ENCODE data around the gene RBM42.

The RBM42 gene

GRCh38 chr19:35628565-35629331, at the start of gene RBM42:
Gene RBM42 (plus strand): TSS chr19:35629036. CDS start chr19:35629154, 118 bp downstream.
- H3K4me2 ChIP-seq (ENCODE audit: low read depth, low read length, poor library complexity, severe bottlenecking), result peak within 1 kb of the TSS; percentile 73
- no peaks in the 10 kb centered on the region for H4K20me1 ChIP-seq (ENCODE audit: low read depth, low read length)
- peak within 1 kb of the TSS; percentile 88 for H3K4me3 ChIP-seq (ENCODE audit: insufficient read depth, low read length, poor library complexity, severe bottlenecking)
- TF ChIP-seq CTCF (IDR thresholded peaks at IDR 0.05; ENCODE audit: insufficient read depth, low read length, poor library complexity, severe bottlenecking) (no peak), EZH2phosphoT487 (conservative IDR thresholded peaks at IDR 0.05; ENCODE audit: low read length) (no peak)
- H3F3A ChIP-seq (ENCODE audit: insufficient read depth), result peaks cover 7% of the 10 kb centered on the region; the same call in 1 of the 2 replicates
- peak within 1 kb of the TSS; percentile 91 for H3K9ac ChIP-seq (ENCODE audit: low read length)
- peaks cover 8% of the 10 kb centered on the region; the same call in 1 of the 2 replicates for H3K79me2 ChIP-seq (ENCODE audit: insufficient read depth, low read length)
- peak within 1 kb of the TSS; percentile 40; the same call in 1 of the 2 replicates for H3K27ac ChIP-seq (ENCODE audit: low read depth, low read length)
- no peaks in the 10 kb centered on the region for H3K9me3 ChIP-seq (ENCODE audit: insufficient read depth, low read length)
- H2AFZ ChIP-seq (ENCODE audit: low read depth, low read length, severe bottlenecking), result peak within 1 kb of the TSS; percentile 87
- H3K36me3 ChIP-seq (ENCODE audit: low read length), result no peaks in the 10 kb centered on the region
- H3K9me2 ChIP-seq (replicated peaks; ENCODE audit: insufficient read depth, low read length), result no peaks in the 10 kb centered on the region
- no peaks in the 10 kb centered on the region for H3K27me3 ChIP-seq (ENCODE audit: low read length)

GRCh38 chr19:35582760-35583159, 46.1 kb upstream of the RBM42 start:
- Histone ChIP-seq H3K4me2 (ENCODE audit: low read depth, low read length, poor library complexity, severe bottlenecking) (no peak overlapping the region), H3K27me3 (ENCODE audit: low read length) (no peaks in the 10 kb centered on the region)

GRCh38 chr19:35585848-35586247, 43.0 kb upstream of the RBM42 start, which contains the start of gene PMIS2:
Gene PMIS2 (plus strand): TSS chr19:35586173. CDS start chr19:35586260, 87 bp downstream.
- Histone ChIP-seq H3K9me2 (replicated peaks; ENCODE audit: insufficient read depth, low read length) (no peaks in the 10 kb centered on the region), H3K9me3 (ENCODE audit: insufficient read depth, low read length) (no peaks in the 10 kb centered on the region), H3K27me3 (ENCODE audit: low read length) (no peaks in the 10 kb centered on the region), H4K20me1 (ENCODE audit: low read depth, low read length) (no peaks in the 10 kb centered on the region), H3K9ac (ENCODE audit: low read length) (no peak within 1 kb of the TSS), H3K27ac (ENCODE audit: low read depth, low read length) (no peak within 1 kb of the TSS), H2AFZ (ENCODE audit: low read depth, low read length, severe bottlenecking) (no peak within 1 kb of the TSS), H3F3A (ENCODE audit: insufficient read depth) (no peaks in the 10 kb centered on the region), H3K4me3 (ENCODE audit: insufficient read depth, low read length, poor library complexity, severe bottlenecking) (no peak within 1 kb of the TSS), H3K4me2 (ENCODE audit: low read depth, low read length, poor library complexity, severe bottlenecking) (no peak within 1 kb of the TSS), H3K79me2 (ENCODE audit: insufficient read depth, low read length) (no peaks in the 10 kb centered on the region), H3K36me3 (ENCODE audit: low read length) (no peaks in the 10 kb centered on the region)
- TF ChIP-seq EZH2phosphoT487 (conservative IDR thresholded peaks at IDR 0.05; ENCODE audit: low read length) (no peak), CTCF (IDR thresholded peaks at IDR 0.05; ENCODE audit: insufficient read depth, low read length, poor library complexity, severe bottlenecking) (no peak)

More at GRCh38 chr19:35582760-35583159, 46.1 kb upstream of the RBM42 start:
- no peak overlapping the region for H3K9ac ChIP-seq (ENCODE audit: low read length)
- no peaks in the 10 kb centered on the region for H3K9me2 ChIP-seq (replicated peaks; ENCODE audit: insufficient read depth, low read length)
- TF ChIP-seq CTCF (IDR thresholded peaks at IDR 0.05; ENCODE audit: insufficient read depth, low read length, poor library complexity, severe bottlenecking), result no peak
- no peak for TF ChIP-seq EZH2phosphoT487 (conservative IDR thresholded peaks at IDR 0.05; ENCODE audit: low read length)
- H3K9me3 ChIP-seq (ENCODE audit: insufficient read depth, low read length), result peaks cover 4% of the 10 kb centered on the region; the same call in 1 of the 2 replicates
- H3K79me2 ChIP-seq (ENCODE audit: insufficient read depth, low read length), result no peaks in the 10 kb centered on the region
- H4K20me1 ChIP-seq (ENCODE audit: low read depth, low read length), result no peaks in the 10 kb centered on the region
- no peaks in the 10 kb centered on the region for H3F3A ChIP-seq (ENCODE audit: insufficient read depth)
- no peak overlapping the region for H3K4me3 ChIP-seq (ENCODE audit: insufficient read depth, low read length, poor library complexity, severe bottlenecking)
- H2AFZ ChIP-seq (ENCODE audit: low read depth, low read length, severe bottlenecking), result no peak overlapping the region
- no peaks in the 10 kb centered on the region for H3K36me3 ChIP-seq (ENCODE audit: low read length)
- H3K27ac ChIP-seq (ENCODE audit: low read depth, low read length), result no peak overlapping the region

Data from SU-DHL-6 (cell line).